Measurements from ENCODE around the gene FBXL19. TPM values are rescaled to one million over a fixed set of nuclear protein-coding genes. Genes with fewer than 3 reads are reported as not detected.
"Not testable (repeated sequence)": the region's sequence is repeated elsewhere in the genome, so short reads cannot be mapped to it uniquely, and the experiment has no call there.

FBXL19 gene
- total RNA-seq = 25.7 and 34.3 TPM in 2 replicates

DNA sequence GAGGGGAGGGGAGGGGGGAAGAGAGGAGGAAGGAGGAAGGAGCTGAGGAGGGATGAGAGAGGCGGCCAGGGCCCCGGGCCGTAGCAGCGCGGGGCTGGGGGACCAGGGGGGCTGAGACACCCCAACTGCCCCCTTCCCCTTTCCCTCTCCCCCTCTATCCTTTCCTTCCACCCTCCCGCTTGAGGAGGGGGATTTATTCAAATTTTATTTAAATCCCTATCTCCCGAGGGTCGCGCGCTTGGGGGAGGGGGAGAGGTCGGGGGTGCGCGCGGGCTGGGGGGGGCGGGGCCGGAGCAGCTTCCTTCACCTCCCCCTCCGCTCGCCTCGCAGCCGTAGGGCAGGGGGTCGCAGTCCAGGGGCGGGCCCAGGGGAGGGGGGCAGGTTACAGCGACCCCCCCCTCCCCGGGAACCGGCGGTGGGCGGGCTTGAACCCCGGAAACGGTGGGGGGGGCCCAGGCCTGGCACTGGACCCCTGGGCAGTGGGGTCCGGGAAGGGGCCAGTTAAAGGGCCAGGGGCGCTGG, at the start of gene FBXL19:
Gene FBXL19 (plus strand): TSS at position 19 of the 522 bp plus-strand sequence. CDS start 2,183 bp downstream, outside the sequence.
- DNase-seq (ENCODE audit: low read depth) = no peak

DNA sequence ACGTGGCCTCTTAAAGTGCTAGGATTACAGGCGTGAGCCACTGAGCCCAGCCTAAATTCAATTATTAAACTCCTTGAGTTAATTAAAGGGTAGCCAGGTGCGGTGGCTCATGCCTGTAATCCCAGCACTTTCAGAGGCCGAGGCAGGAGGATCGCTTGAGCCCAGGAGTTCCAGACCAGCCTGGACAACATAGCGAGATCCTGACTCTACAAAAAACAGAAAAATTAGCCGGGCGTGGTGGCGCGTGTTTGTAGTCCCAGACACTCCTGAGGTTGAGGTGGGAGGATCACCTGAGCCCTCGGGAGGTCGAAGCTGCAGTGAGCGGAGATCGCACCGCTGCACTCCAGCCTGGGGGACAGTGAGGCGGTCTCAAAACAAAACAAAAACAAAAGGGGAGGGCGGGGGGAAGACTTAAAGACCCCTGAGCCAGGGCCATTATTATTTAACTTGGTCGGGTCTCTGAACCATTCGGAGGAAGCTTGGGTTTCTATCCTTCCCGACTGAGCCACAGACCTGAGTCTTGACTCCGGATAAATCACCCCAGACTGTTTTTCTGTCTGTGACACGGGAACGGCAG, 49.0 kb upstream of the FBXL19 start:
- no peak for DNase-seq (ENCODE audit: low read depth)

GRCh38 chr16:30874821-30875717, 48.3 kb upstream of the FBXL19 start:
- DNase-seq (ENCODE audit: low read depth) = peak; percentile 68

GRCh38 chr16:30875871-30876801, 47.2 kb upstream of the FBXL19 start:
- DNase-seq (ENCODE audit: low read depth) = no peak

- no peak for DNase-seq (ENCODE audit: low read depth)
Observed at GRCh38 chr16:30876867-30877266, 46.5 kb upstream of the FBXL19 start.

DNA sequence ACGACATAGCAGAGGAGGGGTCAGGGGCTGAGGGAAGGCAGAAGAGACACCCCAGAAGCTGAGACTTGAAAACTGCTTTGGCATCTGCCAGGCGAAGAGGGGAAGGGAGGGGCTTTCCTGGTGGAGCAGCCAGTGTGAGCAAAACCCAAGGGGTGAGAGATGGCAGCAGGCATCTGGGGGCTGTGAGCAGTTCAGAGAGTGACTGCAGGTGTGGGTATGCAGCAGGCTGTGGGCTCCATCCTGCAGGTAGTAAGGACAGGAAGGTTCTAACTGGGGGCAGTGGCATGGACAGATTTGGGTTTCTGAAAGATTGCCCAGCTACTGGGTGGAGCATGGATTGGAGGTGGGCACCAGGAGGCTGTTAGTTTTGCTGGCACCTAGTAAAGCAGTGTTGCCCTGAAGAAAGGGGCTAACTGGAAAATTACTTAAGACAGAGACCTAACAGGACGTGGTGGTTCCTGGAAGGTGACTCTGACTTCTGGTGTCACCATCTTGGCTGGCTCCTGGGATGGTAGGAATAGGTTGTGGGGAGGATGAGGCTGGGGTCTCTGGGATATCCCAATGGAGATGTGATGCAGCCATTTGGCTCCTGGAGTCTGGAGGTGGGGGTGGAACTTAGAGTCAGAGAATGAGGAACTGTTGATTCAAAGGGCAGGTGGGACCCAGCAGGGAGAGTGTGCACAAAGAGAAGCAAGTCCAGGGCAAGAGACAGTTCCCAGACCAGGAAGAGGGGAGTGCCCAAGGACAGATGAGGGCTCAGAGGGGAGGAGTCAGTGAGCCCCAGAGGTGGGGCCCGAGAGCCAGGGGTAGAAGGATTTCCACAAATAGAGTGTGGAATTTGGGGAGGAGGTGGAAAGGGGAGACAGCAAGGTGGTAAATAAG, 40.7 kb upstream of the FBXL19 start:
- DNase-seq (ENCODE audit: low read depth) = no peak

DNA sequence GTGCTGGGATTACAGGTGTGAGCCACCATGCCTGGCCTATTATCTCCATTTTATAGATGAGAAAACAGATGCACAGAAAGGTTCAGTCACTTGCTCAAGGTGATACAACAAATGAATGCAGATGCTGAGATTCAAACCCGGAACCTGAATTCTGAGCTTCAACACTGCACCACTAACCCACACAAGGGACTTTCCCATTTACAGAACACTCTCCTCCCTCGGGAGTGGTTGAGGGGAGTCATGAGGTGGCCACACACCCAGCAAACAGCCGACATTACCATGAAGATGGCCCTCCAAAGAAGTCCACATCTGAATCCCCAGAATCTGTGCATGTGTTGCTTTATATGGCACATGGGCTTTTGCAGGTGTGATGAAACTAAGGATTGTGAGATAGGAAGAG, 38.6 kb upstream of the FBXL19 start:
- DNase-seq (ENCODE audit: low read depth) = no peak

DNA sequence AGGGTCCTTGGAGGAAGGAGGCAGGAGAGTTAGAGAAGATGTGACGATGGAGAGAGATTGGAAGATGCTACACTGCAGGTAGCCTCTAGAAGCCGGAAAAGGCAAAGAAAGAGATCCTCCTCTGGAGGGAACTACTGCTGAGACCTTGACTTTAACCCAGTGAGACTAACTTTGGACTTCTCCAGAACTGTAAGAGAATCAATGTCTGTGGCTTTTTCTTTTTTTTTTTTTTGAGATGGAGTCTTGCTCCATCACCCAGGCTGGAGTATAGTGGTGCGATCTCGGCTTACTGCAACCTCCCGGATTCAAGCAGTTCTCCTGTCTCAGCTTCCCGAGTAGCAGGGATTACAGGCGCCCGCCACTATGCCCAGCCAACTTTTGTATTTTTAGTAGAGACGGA, 38.2 kb upstream of the FBXL19 start:
- DNase-seq (ENCODE audit: low read depth) = no peak

DNA sequence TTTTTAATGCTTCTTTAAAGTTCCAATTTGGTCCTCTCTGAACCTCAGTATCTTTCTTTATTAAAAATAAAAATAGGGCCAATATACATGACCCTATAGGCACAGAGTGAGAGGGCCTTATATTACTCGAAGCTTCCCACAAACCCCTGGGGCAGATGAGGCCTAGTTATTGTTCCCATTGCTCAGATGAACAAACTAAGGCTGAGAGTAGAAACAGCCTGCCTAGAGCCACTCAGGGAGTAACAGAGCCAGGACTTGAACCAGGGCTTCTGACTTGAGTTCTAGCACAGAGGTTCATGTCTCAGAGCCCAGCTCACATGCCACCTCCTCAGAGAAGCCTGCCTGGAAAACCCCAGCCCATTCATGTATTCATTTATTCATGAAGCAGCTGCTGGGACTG, 37.2 kb upstream of the FBXL19 start:
- DNase-seq (ENCODE audit: low read depth) = no peak

DNA sequence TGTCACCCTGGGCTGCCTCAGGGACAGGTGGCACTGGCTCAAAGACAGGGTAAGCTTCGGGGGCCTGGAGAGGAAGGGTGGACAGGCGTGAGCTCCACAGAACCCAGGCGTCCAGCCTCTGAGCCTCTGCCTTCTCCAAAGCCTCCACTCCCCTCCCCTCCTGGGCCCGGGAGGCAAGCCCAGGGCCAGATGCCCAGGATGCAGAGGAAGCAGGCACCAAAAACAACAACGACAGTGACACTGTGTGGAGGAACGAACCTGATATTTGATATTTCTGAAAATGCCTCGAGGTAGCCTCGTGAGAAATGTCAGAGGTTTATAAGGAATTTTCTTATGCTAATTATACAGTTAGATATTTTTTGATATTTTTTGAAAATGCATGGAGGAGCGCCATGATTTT, 35.4 kb upstream of the FBXL19 start:
- no peak for DNase-seq (ENCODE audit: low read depth)

- DNase-seq (ENCODE audit: low read depth) = no peak
Observed at GRCh38 chr16:30888856-30889499, 34.4 kb upstream of the FBXL19 start.

DNA sequence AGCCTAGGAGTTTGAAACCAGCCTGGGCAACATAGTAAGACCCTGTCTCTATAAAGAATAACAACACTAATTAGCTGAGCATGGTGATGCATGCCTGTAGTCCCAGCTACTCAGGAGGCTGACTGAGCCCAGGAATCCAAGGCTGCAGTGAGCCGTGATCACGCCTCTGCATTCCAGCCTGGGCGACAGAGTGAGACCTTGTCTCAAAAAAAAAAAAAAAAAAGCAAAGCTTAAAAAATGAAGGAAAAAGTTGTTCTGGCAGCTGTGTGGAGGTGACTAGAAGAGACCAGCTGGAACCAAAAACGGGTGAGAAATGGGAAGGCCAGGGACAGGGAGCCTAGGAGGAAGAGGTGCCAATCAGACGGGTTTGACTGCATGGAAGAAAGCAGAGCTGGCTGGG, 33.7 kb upstream of the FBXL19 start:
- peak; percentile 80 for DNase-seq (ENCODE audit: low read depth)

DNA sequence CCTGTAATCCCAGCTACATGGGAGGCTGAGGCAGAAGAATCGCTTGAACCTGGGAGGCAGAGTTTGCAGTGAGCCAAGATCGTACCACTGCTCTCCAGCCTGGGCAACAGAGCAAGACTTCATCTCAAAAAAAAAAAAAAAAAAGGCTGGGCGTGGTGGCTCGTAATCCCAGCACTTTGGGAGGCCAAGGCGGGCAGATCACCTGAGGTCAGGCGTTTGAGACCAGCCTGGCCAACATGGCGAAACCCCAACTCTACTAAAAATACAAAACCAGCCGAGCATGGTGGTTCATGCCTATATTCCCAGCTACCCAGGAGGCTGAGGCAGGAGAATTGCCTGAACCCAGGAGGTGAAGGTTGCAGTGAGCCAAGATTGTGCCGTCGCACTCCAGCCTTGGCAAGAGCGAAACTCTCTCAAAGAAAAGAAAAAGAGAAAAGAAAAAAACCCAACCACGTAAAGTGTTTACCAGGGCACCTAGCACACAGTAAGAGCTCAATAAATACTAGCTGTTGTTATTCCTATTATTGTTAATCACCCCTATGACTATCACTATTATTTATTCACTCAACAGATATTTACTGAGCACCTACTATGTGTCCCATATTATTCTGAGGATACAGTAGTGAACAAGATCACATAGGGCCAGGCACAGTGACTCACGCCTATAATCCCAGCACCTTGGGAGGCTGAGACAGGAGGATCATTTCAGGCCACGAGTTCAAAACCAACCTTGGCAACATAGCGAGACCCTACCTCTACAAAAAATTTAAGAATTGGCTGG, 32.1 kb upstream of the FBXL19 start:
- DNase-seq (ENCODE audit: low read depth) = not testable (repeated sequence)

GRCh38 chr16:30892670-30893416, 30.5 kb upstream of the FBXL19 start:
- DNase-seq (ENCODE audit: low read depth) = no peak

DNA sequence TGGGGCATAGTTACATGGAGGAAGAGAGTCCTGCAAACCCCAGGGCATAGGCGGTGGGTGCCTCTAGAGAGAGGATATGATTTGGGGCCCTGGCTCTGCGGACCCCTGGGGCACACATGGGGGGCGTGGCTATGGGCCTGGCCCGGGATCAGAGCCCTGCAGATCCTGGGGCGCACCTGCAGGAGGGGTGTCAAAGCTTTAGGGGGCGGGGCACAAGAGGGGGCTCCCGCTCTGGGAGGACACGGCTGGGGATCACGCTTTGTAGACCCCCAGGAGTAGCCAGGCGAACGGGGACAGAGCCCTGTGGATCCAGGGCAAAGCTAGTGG, 30.0 kb upstream of the FBXL19 start:
- no peak for DNase-seq (ENCODE audit: low read depth)

- peak; percentile 59 for DNase-seq (ENCODE audit: low read depth)
Observed at GRCh38 chr16:30893744-30894539, 29.4 kb upstream of the FBXL19 start, which contains the start of gene BCL7C. TSS of gene BCL7C (minus strand) at chr16:30894077. CDS start at chr16:30893944, 133 bp downstream.

- DNase-seq (ENCODE audit: low read depth) = no peak
Observed at GRCh38 chr16:30894540-30895368, 28.6 kb upstream of the FBXL19 start.

All from renal cortical epithelial cell (primary cell).